Upper lobe of left lung (tissue), 4 donors: ENCODE measurements around the gene NCAM2.

Experiments used
- EP300 ChIP-seq, 4 donors: sonication (generic); formaldehyde crosslinking; IDR thresholded peaks; one replicate each; pipeline ENCODE4 v1.5.1; 2017; ENCODE audit warnings: antibody characterized with exemption in 4 of 4, control low read depth in 2 of 4
- POLR2A ChIP-seq, 4 donors: fragments of 450-650 bp; IDR thresholded peaks; one replicate each; pipeline ENCODE4 v1.5.1; 2016 to 2017; ENCODE audit warnings: antibody characterized with exemption in 4 of 4, mild to moderate bottlenecking in 2 of 4
- TF ChIP-seq, protein P1 (sequence below), 6 experiments: fragments of 450-650 bp in 4 of 6; fragments of 200-600 bp in 2 of 6; sonication (generic) in 2 of 6; IDR thresholded peaks; one replicate each; pipeline ENCODE4 v1.5.1; 2016 to 2019; ENCODE audit warnings: antibody characterized with exemption in 6 of 6

DNA sequence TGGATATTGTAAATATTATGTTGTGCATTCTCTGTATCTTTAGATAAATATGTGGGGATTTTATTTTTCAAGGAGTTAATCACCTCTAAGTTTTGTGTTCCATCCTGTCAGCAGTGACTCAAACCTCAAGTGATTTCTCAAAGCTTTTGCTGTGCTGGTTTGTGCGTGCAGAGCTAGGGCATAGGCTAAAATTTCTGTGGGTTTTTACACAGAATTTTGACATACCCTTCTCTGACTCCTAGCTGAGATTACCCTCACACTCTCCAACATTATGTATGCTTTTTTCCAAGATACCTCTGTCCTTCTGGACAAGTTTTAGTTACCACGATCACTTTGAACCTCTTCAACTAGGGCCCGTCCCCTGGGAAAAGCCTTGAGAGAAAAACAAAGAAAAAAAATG lies 384.9 kb downstream of the NCAM2 start:
- TF ChIP-seq EP300 (IDR thresholded peaks at IDR 0.05) (no peak), POLR2A (IDR thresholded peaks at IDR 0.05) (no peak)
- TF ChIP-seq, protein P1, sequence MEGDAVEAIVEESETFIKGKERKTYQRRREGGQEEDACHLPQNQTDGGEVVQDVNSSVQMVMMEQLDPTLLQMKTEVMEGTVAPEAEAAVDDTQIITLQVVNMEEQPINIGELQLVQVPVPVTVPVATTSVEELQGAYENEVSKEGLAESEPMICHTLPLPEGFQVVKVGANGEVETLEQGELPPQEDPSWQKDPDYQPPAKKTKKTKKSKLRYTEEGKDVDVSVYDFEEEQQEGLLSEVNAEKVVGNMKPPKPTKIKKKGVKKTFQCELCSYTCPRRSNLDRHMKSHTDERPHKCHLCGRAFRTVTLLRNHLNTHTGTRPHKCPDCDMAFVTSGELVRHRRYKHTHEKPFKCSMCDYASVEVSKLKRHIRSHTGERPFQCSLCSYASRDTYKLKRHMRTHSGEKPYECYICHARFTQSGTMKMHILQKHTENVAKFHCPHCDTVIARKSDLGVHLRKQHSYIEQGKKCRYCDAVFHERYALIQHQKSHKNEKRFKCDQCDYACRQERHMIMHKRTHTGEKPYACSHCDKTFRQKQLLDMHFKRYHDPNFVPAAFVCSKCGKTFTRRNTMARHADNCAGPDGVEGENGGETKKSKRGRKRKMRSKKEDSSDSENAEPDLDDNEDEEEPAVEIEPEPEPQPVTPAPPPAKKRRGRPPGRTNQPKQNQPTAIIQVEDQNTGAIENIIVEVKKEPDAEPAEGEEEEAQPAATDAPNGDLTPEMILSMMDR (IDR thresholded peaks at IDR 0.05), result no peak
